ENCODE data around the gene EPB41L2.
A peak's percentile ranks its signal among the peaks of the same experiment; 100 is the strongest.
"Not testable (repeated sequence)": the region's sequence is repeated elsewhere in the genome, so short reads cannot be mapped to it uniquely, and the experiment has no call there.

The EPB41L2 gene

DNA sequence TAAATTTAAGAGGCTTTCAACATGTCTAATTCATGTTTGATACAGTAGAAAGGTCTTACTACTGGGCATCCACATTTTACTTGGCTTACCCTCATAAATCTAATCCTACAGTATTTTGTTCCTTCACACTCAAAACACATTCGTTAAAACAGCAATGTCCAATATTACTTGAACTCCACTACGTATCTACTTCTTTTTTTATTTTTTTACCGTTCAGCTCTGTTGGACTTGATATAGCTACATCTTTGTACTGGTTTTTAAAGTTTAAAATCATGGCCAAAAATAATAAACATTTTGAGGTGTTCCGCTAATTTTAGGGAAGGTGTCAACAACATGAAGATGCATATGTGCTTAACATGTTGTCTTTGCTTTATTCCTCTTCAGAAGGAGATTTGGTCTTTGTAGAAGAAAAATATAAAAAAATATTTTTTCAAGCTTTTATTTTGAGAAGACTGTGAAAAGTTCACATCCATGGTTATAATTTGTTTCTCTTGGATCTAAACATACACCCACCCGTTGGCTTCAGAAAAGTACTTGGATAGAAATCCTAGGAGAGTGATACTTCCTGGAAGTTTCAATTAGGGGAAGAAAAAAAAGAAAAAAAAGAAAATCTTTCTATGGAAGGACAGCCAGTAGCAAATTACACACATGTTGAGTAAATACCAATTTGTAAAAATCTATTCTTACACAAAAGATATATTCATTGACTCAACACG is 71.5 kb downstream of the EPB41L2 start:
- no peak overlapping the region for H3K27ac ChIP-seq
- no peaks in the 10 kb centered on the region for H3K9me3 ChIP-seq (ENCODE audit: low read depth, low read length)
- no peak for DNase-seq (ENCODE audit: low read depth, low spot score)
- no peak overlapping the region for H3K9ac ChIP-seq (ENCODE audit: insufficient read length)
- TF ChIP-seq POLR2AphosphoS5 (IDR thresholded peaks at IDR 0.05; ENCODE audit: borderline replicate concordance, low read depth, low read length): no peak
- TF ChIP-seq FOXP2 (optimal IDR thresholded peaks at IDR 0.05; ENCODE audit: control extremely low read depth, extremely low read length, insufficient read depth): no peak
- TF ChIP-seq EZH2 (IDR thresholded peaks at IDR 0.05): no peak
- H3K36me3 ChIP-seq (ENCODE audit: insufficient read depth, low read length): 0 out of 2 replicates have a peak, but pooled peaks cover 3% of the 10 kb centered on the region
- no peak overlapping the region for H3K4me3 ChIP-seq

DNA sequence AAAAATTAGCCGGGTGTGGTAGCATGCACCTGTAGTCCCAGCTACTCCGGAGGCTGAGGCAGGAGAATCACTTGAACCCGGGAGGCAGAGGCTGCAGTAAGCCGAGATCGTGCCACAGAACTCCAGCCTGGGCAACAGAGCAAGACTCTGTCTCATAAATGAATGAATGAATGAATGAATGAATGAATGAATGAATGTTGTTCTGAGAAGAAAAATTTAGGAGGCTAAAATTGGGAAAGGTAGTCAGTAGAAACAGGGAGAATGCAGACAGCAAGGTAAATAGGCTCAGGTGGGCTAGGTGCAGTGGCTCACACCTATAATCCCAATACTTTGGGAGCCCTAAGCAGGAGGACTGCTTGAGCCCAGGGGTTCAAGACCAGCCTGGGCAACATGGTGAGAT is 75.5 kb downstream of the EPB41L2 start:
- DNase-seq (ENCODE audit: low read depth, low spot score); H3K36me3 ChIP-seq (ENCODE audit: insufficient read depth, low read length): not testable (repeated sequence)

DNA sequence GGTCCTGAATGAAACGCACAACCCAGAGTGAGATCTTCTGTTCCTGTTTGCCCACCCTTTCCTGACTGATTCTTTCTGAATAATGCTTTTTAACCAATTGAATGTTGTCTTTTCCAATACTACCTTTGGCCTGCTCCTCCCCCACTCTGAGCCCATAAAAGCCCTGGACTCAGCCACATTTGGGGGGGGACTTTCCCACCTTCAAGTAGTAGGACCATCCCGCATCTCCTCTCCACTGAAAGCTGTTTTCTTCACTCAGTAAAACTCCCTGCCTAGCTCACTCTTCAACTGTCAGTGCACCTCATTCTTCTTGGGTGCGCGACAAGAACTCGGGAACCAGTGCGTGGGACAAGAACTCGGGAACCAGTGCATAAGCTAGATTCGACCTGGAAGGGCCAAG is 77.9 kb downstream of the EPB41L2 start:
- Histone ChIP-seq H3K27ac (no peak overlapping the region), H3K4me3 (no peak overlapping the region), H3K9me3 (ENCODE audit: low read depth, low read length) (no peaks in the 10 kb centered on the region), H3K9ac (ENCODE audit: insufficient read length) (no peak overlapping the region), H3K36me3 (ENCODE audit: insufficient read depth, low read length) (no peaks in the 10 kb centered on the region)
- DNase-seq (ENCODE audit: low read depth, low spot score): no peak
- TF ChIP-seq EZH2 (IDR thresholded peaks at IDR 0.05) (no peak), FOXP2 (optimal IDR thresholded peaks at IDR 0.05; ENCODE audit: control extremely low read depth, extremely low read length, insufficient read depth) (no peak), POLR2AphosphoS5 (IDR thresholded peaks at IDR 0.05; ENCODE audit: borderline replicate concordance, low read depth, low read length) (no peak)

More for the DNA sequence above, 75.5 kb downstream of the EPB41L2 start:
- H3K4me3 ChIP-seq; H3K9me3 ChIP-seq (ENCODE audit: low read depth, low read length); H3K9ac ChIP-seq (ENCODE audit: insufficient read length); H3K27ac ChIP-seq: not testable (repeated sequence)

DNA sequence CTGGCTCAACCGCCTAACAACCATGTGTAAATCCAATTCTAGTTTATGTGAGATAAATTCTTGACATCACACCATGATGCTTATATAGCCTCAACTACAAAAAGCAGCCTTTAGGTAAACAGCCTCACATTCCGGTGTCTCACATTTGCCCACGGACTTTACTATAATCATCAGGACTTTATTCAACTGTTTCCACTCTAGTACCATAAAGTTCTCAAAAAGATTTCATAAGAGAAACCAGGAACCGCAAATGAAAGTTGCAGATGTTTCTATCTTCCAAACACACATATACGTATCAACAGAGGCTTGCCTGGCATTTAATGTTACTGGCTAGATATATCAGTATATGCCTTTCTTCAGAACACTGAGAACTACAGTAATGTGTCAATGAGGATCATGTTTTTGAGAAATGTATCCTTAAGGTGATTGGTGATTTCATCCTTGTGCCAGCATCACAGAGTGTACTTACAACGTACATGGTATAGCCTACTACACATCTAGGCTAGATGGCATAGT is 80.0 kb downstream of the EPB41L2 start:
- TF ChIP-seq FOXP2 (optimal IDR thresholded peaks at IDR 0.05; ENCODE audit: control extremely low read depth, extremely low read length, insufficient read depth): no peak
- no peak overlapping the region for H3K4me3 ChIP-seq
- no peaks in the 10 kb centered on the region for H3K9me3 ChIP-seq (ENCODE audit: low read depth, low read length)
- H3K27ac ChIP-seq: peak overlapping the region; percentile 92
- no peak for DNase-seq (ENCODE audit: low read depth, low spot score)
- no peak overlapping the region for H3K9ac ChIP-seq (ENCODE audit: insufficient read length)
- no peaks in the 10 kb centered on the region for H3K36me3 ChIP-seq (ENCODE audit: insufficient read depth, low read length)

DNA sequence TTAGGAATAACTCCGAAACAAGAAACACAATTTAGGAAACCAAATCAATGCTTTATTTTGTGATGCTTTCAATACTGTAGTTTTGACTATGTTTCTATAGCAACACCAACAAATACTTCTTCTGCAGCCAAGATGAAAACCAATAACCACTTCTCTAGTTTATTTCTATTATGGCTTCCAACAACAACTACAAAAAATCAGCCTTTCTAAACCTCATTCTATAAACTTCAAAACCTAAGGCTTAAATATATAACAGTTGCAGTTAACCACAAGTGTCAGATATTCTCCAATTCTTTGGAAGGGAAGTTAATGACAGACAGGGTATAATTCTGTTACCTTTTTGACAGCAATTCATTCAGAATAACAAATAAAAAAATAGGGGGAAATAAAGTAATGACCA is 80.9 kb downstream of the EPB41L2 start:
- H3K4me3 ChIP-seq: no peak overlapping the region
- H3K36me3 ChIP-seq (ENCODE audit: insufficient read depth, low read length): no peaks in the 10 kb centered on the region
- no peaks in the 10 kb centered on the region for H3K9me3 ChIP-seq (ENCODE audit: low read depth, low read length)
- TF ChIP-seq POLR2AphosphoS5 (IDR thresholded peaks at IDR 0.05; ENCODE audit: borderline replicate concordance, low read depth, low read length) (no peak), EZH2 (IDR thresholded peaks at IDR 0.05) (no peak), FOXP2 (optimal IDR thresholded peaks at IDR 0.05; ENCODE audit: control extremely low read depth, extremely low read length, insufficient read depth) (no peak)
- H3K27ac ChIP-seq: peak overlapping the region; percentile 92
- DNase-seq (ENCODE audit: low read depth, low spot score): no peak
- H3K9ac ChIP-seq (ENCODE audit: insufficient read length): no peak overlapping the region

DNA sequence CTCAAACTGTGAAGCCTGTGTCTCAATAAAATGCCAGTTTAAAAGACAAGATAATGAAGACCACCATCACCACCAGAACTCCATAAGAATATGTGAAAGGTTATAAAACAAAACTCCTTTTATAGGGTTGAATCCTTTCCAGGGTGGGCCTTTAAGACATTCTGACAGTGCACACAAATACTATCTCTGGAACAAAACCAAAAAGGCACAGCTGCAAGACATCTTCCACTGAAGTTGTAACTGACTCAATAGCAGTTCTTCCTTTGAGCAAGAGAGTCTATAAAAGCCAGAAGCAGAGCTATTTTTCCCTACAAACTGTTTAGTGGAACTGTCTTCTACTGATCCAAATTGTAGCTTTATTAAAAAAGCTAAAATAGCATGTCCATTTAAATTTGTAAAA is 81.6 kb downstream of the EPB41L2 start:
- peak; percentile 42 for DNase-seq (ENCODE audit: low read depth, low spot score)
- Histone ChIP-seq H3K36me3 (ENCODE audit: insufficient read depth, low read length) (no peaks in the 10 kb centered on the region), H3K4me3 (peak overlapping the region; percentile 53), H3K27ac (peak overlapping the region; percentile 92), H3K9me3 (ENCODE audit: low read depth, low read length) (no peaks in the 10 kb centered on the region), H3K9ac (ENCODE audit: insufficient read length) (peak overlapping the region; percentile 32)
- TF ChIP-seq EZH2 (IDR thresholded peaks at IDR 0.05): no peak
- peak; percentile 18; the same call in 1 of the 2 replicates for TF ChIP-seq POLR2AphosphoS5 (IDR thresholded peaks at IDR 0.05; ENCODE audit: borderline replicate concordance, low read depth, low read length)

DNA sequence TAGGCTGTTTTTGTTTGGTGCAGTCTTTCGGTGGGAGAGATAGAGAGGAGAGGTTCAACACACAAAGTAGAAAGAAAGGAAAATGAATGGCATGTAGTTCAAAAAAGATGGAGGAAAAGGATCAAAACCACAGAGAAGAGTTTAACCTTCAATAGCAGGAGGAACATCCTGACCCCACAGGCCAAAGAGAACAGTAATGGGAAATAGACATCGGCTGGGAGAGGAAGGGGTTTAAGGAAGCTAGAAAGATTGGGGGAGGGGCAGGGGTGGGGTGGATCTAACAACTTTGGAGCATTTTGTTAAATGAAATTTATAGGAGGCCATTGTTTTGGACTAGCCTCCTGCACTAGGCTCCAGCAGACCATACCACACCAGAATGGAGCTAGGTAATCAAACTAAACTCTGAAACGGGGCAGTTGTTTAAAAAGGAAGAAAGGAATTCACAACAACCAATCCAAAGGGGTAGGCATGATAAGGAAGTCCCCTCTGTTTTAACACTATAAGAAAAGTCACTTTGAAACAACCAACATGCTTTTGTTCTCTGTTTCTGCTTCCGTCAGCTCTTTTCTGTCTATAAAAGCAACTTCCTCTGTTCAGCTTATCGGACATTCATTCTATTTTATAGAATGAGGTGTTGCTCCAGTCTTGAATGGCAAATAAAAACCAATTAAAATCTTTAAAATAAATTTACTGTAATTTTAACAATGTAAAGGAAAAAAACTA is 82.6 kb downstream of the EPB41L2 start:
- Histone ChIP-seq H3K36me3 (ENCODE audit: insufficient read depth, low read length) (no peaks in the 10 kb centered on the region), H3K9me3 (ENCODE audit: low read depth, low read length) (no peaks in the 10 kb centered on the region), H3K27ac (peak overlapping the region; percentile 92), H3K4me3 (peak overlapping the region; percentile 53), H3K9ac (ENCODE audit: insufficient read length) (peak overlapping the region; percentile 32)
- no peak for DNase-seq (ENCODE audit: low read depth, low spot score)
- TF ChIP-seq POLR2AphosphoS5 (IDR thresholded peaks at IDR 0.05; ENCODE audit: borderline replicate concordance, low read depth, low read length) (no peak), FOXP2 (optimal IDR thresholded peaks at IDR 0.05; ENCODE audit: control extremely low read depth, extremely low read length, insufficient read depth) (no peak), EZH2 (IDR thresholded peaks at IDR 0.05) (no peak)

DNA sequence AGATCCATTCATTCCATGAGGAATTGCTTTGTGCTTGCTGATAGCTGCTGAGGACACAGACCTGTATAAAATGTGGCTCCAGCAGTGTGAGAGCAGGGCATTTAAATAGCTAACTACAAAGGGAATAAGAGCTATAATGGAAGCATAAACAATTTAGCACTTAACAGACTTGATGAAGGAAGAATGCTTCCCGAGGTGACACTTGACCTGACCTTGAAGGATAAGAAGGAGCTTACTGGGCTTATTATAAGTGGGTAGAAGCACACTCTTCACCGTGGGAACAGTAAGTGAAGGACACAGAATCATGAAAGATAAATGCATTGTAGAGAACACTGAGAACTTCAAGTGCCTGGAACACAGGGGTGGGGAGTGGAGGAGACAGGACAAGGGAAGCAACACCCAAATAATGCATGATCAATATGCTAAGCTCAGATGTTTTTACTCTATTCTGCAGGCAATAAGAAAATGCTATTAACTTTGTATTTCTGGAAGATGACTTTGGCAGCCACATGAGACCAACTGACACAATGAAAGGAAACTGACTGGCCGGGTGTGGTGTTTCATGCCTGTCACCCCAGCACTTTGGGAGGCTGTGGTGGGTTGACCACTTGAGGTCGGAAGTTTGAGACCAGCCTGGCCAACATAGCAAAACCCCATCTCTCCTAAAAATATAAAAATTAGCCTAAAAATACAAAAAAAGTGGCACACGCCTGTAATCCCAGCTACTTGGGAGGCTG is 84.2 kb downstream of the EPB41L2 start:
- no peaks in the 10 kb centered on the region for H3K9me3 ChIP-seq (ENCODE audit: low read depth, low read length)
- no peak overlapping the region for H3K9ac ChIP-seq (ENCODE audit: insufficient read length)
- H3K27ac ChIP-seq: no peak overlapping the region
- H3K36me3 ChIP-seq (ENCODE audit: insufficient read depth, low read length): no peaks in the 10 kb centered on the region
- TF ChIP-seq EZH2 (IDR thresholded peaks at IDR 0.05) (no peak), FOXP2 (optimal IDR thresholded peaks at IDR 0.05; ENCODE audit: control extremely low read depth, extremely low read length, insufficient read depth) (no peak), POLR2AphosphoS5 (IDR thresholded peaks at IDR 0.05; ENCODE audit: borderline replicate concordance, low read depth, low read length) (no peak)
- H3K4me3 ChIP-seq: no peak overlapping the region
- DNase-seq (ENCODE audit: low read depth, low spot score): no peak

All from SK-N-MC (cell line).